ENCODE results near the gene ABRACL.

DNA sequence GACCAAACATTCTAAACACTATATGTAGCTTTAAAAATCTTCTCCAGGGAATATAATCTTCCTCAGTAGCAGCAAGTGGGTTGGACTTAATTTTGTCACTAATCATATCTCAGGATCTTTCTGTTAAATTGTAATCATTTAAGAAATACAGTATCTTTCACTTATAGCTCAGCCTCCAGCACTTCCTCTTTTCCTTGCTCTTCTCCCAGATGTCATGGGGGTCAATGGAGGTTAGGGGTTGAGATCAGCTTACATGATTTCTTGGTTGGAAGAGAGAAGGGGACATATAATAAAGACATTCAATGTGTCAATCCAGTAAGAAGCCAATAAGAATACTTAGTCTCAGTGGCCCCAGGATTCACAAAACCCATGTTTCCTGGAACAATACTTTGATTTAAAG is 24.8 kb upstream of the ABRACL start:
- TF ChIP-seq CTCF (IDR thresholded peaks at IDR 0.05; ENCODE audit: insufficient read depth, low read depth, low read length) (no peak), EZH2 (IDR thresholded peaks at IDR 0.05; ENCODE audit: insufficient read depth, low read length) (no peak)

All from astrocyte (in vitro differentiated cells and primary cell).